ENCODE results near the gene STAU1.

Gene STAU1

GRCh38 chr20:49161428-49162152, 26.5 kb downstream of the STAU1 start:
- no peak for TF ChIP-seq USF1 (IDR thresholded peaks at IDR 0.05)
- no peak for TF ChIP-seq CEBPB (IDR thresholded peaks at IDR 0.05)
- TF ChIP-seq EP300 (IDR thresholded peaks at IDR 0.05; ENCODE audit: borderline replicate concordance): no peak
- TF ChIP-seq TCF12 (IDR thresholded peaks at IDR 0.05; ENCODE audit: low read depth): no peak
- TF ChIP-seq RAD21 (IDR thresholded peaks at IDR 0.05; ENCODE audit: low read depth): no peak
- no peak for TF ChIP-seq ZBTB7A (IDR thresholded peaks at IDR 0.05; ENCODE audit: low read depth)
- no peak for TF ChIP-seq YY1 (IDR thresholded peaks at IDR 0.05; ENCODE audit: low read depth)
- TF ChIP-seq CREB1 (IDR thresholded peaks at IDR 0.05; ENCODE audit: low read depth): no peak
- TF ChIP-seq FOXM1 (IDR thresholded peaks at IDR 0.05; ENCODE audit: borderline replicate concordance, low read depth): no peak
- no peak for TF ChIP-seq EGR1 (IDR thresholded peaks at IDR 0.05)
- TF ChIP-seq TAF1 (IDR thresholded peaks at IDR 0.05; ENCODE audit: low read depth): no peak

GRCh38 chr20:49160057-49160929, 27.8 kb downstream of the STAU1 start:
- no peak for TF ChIP-seq TCF12 (IDR thresholded peaks at IDR 0.05; ENCODE audit: low read depth)
- TF ChIP-seq YY1 (IDR thresholded peaks at IDR 0.05; ENCODE audit: low read depth): no peak

DNA sequence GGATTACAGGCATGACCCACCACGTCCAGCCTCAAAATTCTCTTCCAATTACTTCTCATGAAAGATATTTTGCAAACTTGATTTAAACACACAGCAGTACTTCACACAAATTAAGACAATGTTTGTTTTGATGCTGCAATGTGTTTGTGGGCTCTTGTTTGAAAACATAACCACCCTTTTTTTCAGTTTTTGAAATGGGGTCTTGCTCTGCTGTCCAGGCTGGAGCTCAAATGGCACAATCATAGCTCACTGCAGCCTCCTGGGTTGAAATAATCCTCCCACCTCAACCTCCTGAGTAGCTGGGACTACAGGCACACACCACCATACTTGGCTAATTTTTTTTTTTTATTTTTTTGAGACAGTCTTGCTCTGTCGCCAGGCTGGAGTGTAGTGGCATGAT, 31.0 kb downstream of the STAU1 start:
- TF ChIP-seq EP300 (IDR thresholded peaks at IDR 0.05; ENCODE audit: borderline replicate concordance) (no peak), EGR1 (IDR thresholded peaks at IDR 0.05) (no peak), REST (IDR thresholded peaks at IDR 0.05; ENCODE audit: low read depth) (no peak), TEAD4 (IDR thresholded peaks at IDR 0.05) (no peak), YY1 (IDR thresholded peaks at IDR 0.05; ENCODE audit: low read depth) (no peak), CREB1 (IDR thresholded peaks at IDR 0.05; ENCODE audit: low read depth) (no peak), CEBPB (IDR thresholded peaks at IDR 0.05) (no peak), RAD21 (IDR thresholded peaks at IDR 0.05; ENCODE audit: low read depth) (no peak), TAF1 (IDR thresholded peaks at IDR 0.05; ENCODE audit: low read depth) (no peak), NFIC (IDR thresholded peaks at IDR 0.05) (no peak)
- TF ChIP-seq, protein P1, sequence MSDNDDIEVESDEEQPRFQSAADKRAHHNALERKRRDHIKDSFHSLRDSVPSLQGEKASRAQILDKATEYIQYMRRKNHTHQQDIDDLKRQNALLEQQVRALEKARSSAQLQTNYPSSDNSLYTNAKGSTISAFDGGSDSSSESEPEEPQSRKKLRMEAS (IDR thresholded peaks at IDR 0.05): no peak

DNA sequence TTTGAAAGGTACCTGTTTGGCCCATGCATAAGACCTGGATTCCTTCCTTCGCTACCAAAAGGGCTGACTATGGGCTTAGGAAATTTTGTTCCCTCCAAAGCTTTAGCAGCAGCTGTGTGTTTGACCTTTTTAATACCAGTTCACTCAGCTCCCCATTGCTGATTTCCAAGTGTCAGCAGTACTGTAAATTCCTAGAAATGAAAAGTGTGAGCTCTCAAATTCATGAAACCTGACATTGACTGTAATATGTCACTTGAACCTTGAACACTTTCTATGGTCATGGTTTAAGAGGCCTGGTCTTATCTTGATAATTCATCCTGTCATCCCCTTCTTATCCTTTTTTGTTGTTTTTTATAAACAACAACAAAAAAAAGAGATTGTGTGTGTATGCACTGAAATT, 31.7 kb downstream of the STAU1 start:
- TF ChIP-seq ZBTB7A (IDR thresholded peaks at IDR 0.05; ENCODE audit: low read depth) (no peak), TAF1 (IDR thresholded peaks at IDR 0.05; ENCODE audit: low read depth) (no peak), EP300 (IDR thresholded peaks at IDR 0.05; ENCODE audit: borderline replicate concordance) (no peak), NFIC (IDR thresholded peaks at IDR 0.05) (no peak), TEAD4 (IDR thresholded peaks at IDR 0.05) (no peak)
- TF ChIP-seq, protein P1 (IDR thresholded peaks at IDR 0.05): no peak

DNA sequence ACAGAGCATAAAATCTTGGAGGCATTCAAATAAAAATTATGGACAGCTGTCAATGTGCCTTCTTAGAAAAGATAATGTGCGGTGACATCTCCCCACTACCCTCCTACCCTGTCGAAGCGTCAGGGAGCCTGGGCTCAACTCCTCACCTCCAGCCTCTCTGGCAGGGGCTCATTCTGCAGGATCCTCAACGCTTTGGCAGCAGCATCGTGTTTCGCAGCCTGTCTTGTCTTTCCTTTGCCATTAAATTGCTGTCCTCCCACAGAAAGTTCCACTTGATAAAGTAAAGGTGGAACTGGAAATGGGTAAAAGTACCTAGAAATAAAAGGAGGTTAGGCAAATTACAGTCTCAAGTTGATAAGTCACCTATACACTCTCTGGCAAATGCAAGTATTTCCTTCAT, 36.7 kb downstream of the STAU1 start:
- TF ChIP-seq TAF1 (IDR thresholded peaks at IDR 0.05; ENCODE audit: low read depth) (no peak), CREB1 (IDR thresholded peaks at IDR 0.05; ENCODE audit: low read depth) (no peak), REST (IDR thresholded peaks at IDR 0.05; ENCODE audit: low read depth) (no peak), NFIC (IDR thresholded peaks at IDR 0.05) (no peak), YY1 (IDR thresholded peaks at IDR 0.05; ENCODE audit: low read depth) (no peak), ZBTB7A (IDR thresholded peaks at IDR 0.05; ENCODE audit: low read depth) (no peak), EGR1 (IDR thresholded peaks at IDR 0.05) (no peak), TEAD4 (IDR thresholded peaks at IDR 0.05) (no peak), CEBPB (IDR thresholded peaks at IDR 0.05) (no peak), FOXM1 (IDR thresholded peaks at IDR 0.05; ENCODE audit: borderline replicate concordance, low read depth) (no peak), TCF12 (IDR thresholded peaks at IDR 0.05; ENCODE audit: low read depth) (no peak), EP300 (IDR thresholded peaks at IDR 0.05; ENCODE audit: borderline replicate concordance) (no peak), USF1 (IDR thresholded peaks at IDR 0.05) (no peak)
- TF ChIP-seq, protein P1 (IDR thresholded peaks at IDR 0.05): no peak
